Keratinocyte (primary cell): Measurements from ENCODE around the gene PGC.

Source experiments
- CTCF ChIP-seq, 3 experiments: IDR thresholded peaks in 1 of 3; conservative IDR thresholded peaks in 1 of 3; optimal IDR thresholded peaks in 1 of 3; 2 replicates in 2 of 3; 3 replicates in 1 of 3; pipeline versions ENCODE3 to v1.5.1; 2011; ENCODE audit warnings: low read length in 3 of 3, mild to moderate bottlenecking in 3 of 3, moderate library complexity in 2 of 3, control low read depth in 1 of 3, inconsistent platforms in 1 of 3; ENCODE audit not compliant: insufficient read depth in 2 of 3; ENCODE audit errors: extremely low read depth in 1 of 3
- EZH2 ChIP-seq: IDR thresholded peaks from one replicate; pipeline ENCODE4 v1.6.1; 2012; ENCODE audit warnings: inconsistent platforms, mild to moderate bottlenecking, low read length, moderate library complexity

DNA sequence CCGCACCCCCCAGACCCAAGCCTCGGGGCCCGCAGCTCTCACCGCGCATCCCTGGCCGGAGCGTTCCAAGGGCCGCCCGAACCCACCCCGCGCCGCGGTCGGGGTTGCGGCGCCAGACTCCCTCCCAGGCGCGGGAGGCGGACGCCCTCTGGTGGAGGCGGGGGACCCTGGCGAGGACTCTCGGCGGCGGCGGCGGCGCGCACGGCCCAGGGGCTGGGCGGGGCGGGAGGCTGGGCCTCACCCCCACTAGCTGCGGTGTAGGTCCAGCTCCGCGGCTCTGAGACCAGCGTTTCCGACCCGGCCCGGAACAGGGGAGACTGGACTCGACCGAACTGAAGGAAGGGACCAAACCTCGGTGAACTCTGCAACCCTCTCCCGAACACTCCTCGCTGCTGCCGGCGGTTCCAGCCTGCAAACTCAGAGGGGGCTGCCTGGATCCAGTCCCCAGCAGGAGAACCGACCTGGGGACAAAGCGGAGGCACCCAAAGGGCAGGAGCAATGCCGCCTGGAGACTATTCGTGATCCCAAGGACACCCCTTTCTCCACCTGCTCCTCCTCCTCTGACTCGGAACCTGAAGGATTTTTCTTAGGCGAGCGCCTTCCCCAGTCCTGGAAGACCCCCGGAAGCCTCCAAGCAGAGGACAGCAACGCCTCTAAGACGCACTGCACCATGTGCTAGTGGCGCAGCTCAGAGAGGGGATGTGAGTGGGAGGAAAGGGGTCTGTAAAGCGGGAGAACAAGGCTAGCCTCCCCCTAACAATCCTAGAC, 39.4 kb upstream of the PGC start:
- TF ChIP-seq CTCF (optimal IDR thresholded peaks at IDR 0.05 in 1 of 3, IDR thresholded peaks at IDR 0.05 in 1 of 3, conservative IDR thresholded peaks at IDR 0.05 in 1 of 3; ENCODE audit: extremely low read depth in 1 of 3, insufficient read depth in 2 of 3, low read length in 3 of 3) (peak in 1 of 3 experiments; percentile 71), EZH2 (no peak)
